Measurements from ENCODE around the gene CREM.

CREM gene

GRCh38 chr10:35132727-35133126, 6.1 kb downstream of the CREM start:
- Histone ChIP-seq H3K36me3 (ENCODE audit: control insufficient read depth, insufficient read depth, low read length) (no peaks in the 10 kb centered on the region), H3K9me3 (ENCODE audit: control insufficient read depth, low read length) (no peaks in the 10 kb centered on the region), H3K27ac (ENCODE audit: insufficient read depth, low read length, poor library complexity, severe bottlenecking) (peak overlapping the region; percentile 72), H3K4me3 (ENCODE audit: insufficient read depth, low read depth, low read length, poor library complexity, severe bottlenecking) (no peak overlapping the region), H3K27me3 (replicated peaks; ENCODE audit: control insufficient read depth, insufficient read depth, low read length, poor library complexity, severe bottlenecking) (no peaks in the 10 kb centered on the region), H3K4me1 (ENCODE audit: control insufficient read depth, insufficient read depth, low read length, poor library complexity, severe bottlenecking) (peaks cover 15% of the 10 kb centered on the region)
- DNase-seq = no peak

GRCh38 chr10:35133586-35133985, 6.9 kb downstream of the CREM start:
- Histone ChIP-seq H3K9me3 (ENCODE audit: control insufficient read depth, low read length) (no peaks in the 10 kb centered on the region), H3K27ac (ENCODE audit: insufficient read depth, low read length, poor library complexity, severe bottlenecking) (no peak overlapping the region), H3K36me3 (ENCODE audit: control insufficient read depth, insufficient read depth, low read length) (no peaks in the 10 kb centered on the region), H3K4me1 (ENCODE audit: control insufficient read depth, insufficient read depth, low read length, poor library complexity, severe bottlenecking) (peaks cover 15% of the 10 kb centered on the region), H3K27me3 (replicated peaks; ENCODE audit: control insufficient read depth, insufficient read depth, low read length, poor library complexity, severe bottlenecking) (no peaks in the 10 kb centered on the region), H3K4me3 (ENCODE audit: insufficient read depth, low read depth, low read length, poor library complexity, severe bottlenecking) (no peak overlapping the region)
- no peak for DNase-seq

- DNase-seq = peak in 1 of 3 donors; percentile 23
- Histone ChIP-seq H3K9me3 (ENCODE audit: control insufficient read depth, low read length) (no peaks in the 10 kb centered on the region), H3K4me1 (ENCODE audit: control insufficient read depth, insufficient read depth, low read length, poor library complexity, severe bottlenecking) (peaks cover 12% of the 10 kb centered on the region), H3K27me3 (replicated peaks; ENCODE audit: control insufficient read depth, insufficient read depth, low read length, poor library complexity, severe bottlenecking) (no peaks in the 10 kb centered on the region), H3K36me3 (ENCODE audit: control insufficient read depth, insufficient read depth, low read length) (no peaks in the 10 kb centered on the region), H3K27ac (ENCODE audit: insufficient read depth, low read length, poor library complexity, severe bottlenecking) (peak overlapping the region; percentile 32), H3K4me3 (ENCODE audit: insufficient read depth, low read depth, low read length, poor library complexity, severe bottlenecking) (peak overlapping the region; percentile 18)
Measured at GRCh38 chr10:35135861-35136260, 9.2 kb downstream of the CREM start.

- Histone ChIP-seq H3K4me1 (ENCODE audit: control insufficient read depth, insufficient read depth, low read length, poor library complexity, severe bottlenecking) (peaks cover 11% of the 10 kb centered on the region), H3K9me3 (ENCODE audit: control insufficient read depth, low read length) (no peaks in the 10 kb centered on the region), H3K27ac (ENCODE audit: insufficient read depth, low read length, poor library complexity, severe bottlenecking) (peak overlapping the region; percentile 32), H3K4me3 (ENCODE audit: insufficient read depth, low read depth, low read length, poor library complexity, severe bottlenecking) (peak overlapping the region; percentile 18), H3K36me3 (ENCODE audit: control insufficient read depth, insufficient read depth, low read length) (no peaks in the 10 kb centered on the region), H3K27me3 (replicated peaks; ENCODE audit: control insufficient read depth, insufficient read depth, low read length, poor library complexity, severe bottlenecking) (no peaks in the 10 kb centered on the region)
- no peak for DNase-seq
Measured at GRCh38 chr10:35136263-35136815, 9.7 kb downstream of the CREM start.

GRCh38 chr10:35140126-35140525, 13.5 kb downstream of the CREM start:
- H3K36me3 ChIP-seq (ENCODE audit: control insufficient read depth, insufficient read depth, low read length) = no peaks in the 10 kb centered on the region
- peaks cover 8% of the 10 kb centered on the region for H3K4me1 ChIP-seq (ENCODE audit: control insufficient read depth, insufficient read depth, low read length, poor library complexity, severe bottlenecking)
- H3K27ac ChIP-seq (ENCODE audit: insufficient read depth, low read length, poor library complexity, severe bottlenecking) = no peak overlapping the region
- H3K9me3 ChIP-seq (ENCODE audit: control insufficient read depth, low read length) = no peaks in the 10 kb centered on the region
- H3K4me3 ChIP-seq (ENCODE audit: insufficient read depth, low read depth, low read length, poor library complexity, severe bottlenecking) = no peak overlapping the region
- H3K27me3 ChIP-seq (replicated peaks; ENCODE audit: control insufficient read depth, insufficient read depth, low read length, poor library complexity, severe bottlenecking) = no peaks in the 10 kb centered on the region
- DNase-seq = no peak

GRCh38 chr10:35140727-35141126, 14.1 kb downstream of the CREM start:
- no peak for DNase-seq
- Histone ChIP-seq H3K4me3 (ENCODE audit: insufficient read depth, low read depth, low read length, poor library complexity, severe bottlenecking) (no peak overlapping the region), H3K9me3 (ENCODE audit: control insufficient read depth, low read length) (no peaks in the 10 kb centered on the region), H3K4me1 (ENCODE audit: control insufficient read depth, insufficient read depth, low read length, poor library complexity, severe bottlenecking) (peaks cover 8% of the 10 kb centered on the region), H3K36me3 (ENCODE audit: control insufficient read depth, insufficient read depth, low read length) (no peaks in the 10 kb centered on the region), H3K27me3 (replicated peaks; ENCODE audit: control insufficient read depth, insufficient read depth, low read length, poor library complexity, severe bottlenecking) (no peaks in the 10 kb centered on the region), H3K27ac (ENCODE audit: insufficient read depth, low read length, poor library complexity, severe bottlenecking) (no peak overlapping the region)

- peak overlapping the region; percentile 55 for H3K27ac ChIP-seq (ENCODE audit: insufficient read depth, low read length, poor library complexity, severe bottlenecking)
- H3K9me3 ChIP-seq (ENCODE audit: control insufficient read depth, low read length) = no peaks in the 10 kb centered on the region
- DNase-seq = no peak
- H3K4me1 ChIP-seq (ENCODE audit: control insufficient read depth, insufficient read depth, low read length, poor library complexity, severe bottlenecking) = peaks cover 13% of the 10 kb centered on the region
- no peak overlapping the region for H3K4me3 ChIP-seq (ENCODE audit: insufficient read depth, low read depth, low read length, poor library complexity, severe bottlenecking)
- no peaks in the 10 kb centered on the region for H3K36me3 ChIP-seq (ENCODE audit: control insufficient read depth, insufficient read depth, low read length)
- H3K27me3 ChIP-seq (replicated peaks; ENCODE audit: control insufficient read depth, insufficient read depth, low read length, poor library complexity, severe bottlenecking) = no peaks in the 10 kb centered on the region
Measured at GRCh38 chr10:35150308-35150707, 23.7 kb downstream of the CREM start.

GRCh38 chr10:35152992-35153391, 26.3 kb downstream of the CREM start:
- no peak overlapping the region for H3K27ac ChIP-seq (ENCODE audit: insufficient read depth, low read length, poor library complexity, severe bottlenecking)
- no peaks in the 10 kb centered on the region for H3K36me3 ChIP-seq (ENCODE audit: control insufficient read depth, insufficient read depth, low read length)
- H3K4me1 ChIP-seq (ENCODE audit: control insufficient read depth, insufficient read depth, low read length, poor library complexity, severe bottlenecking) = peaks cover 13% of the 10 kb centered on the region
- H3K4me3 ChIP-seq (ENCODE audit: insufficient read depth, low read depth, low read length, poor library complexity, severe bottlenecking) = no peak overlapping the region
- no peak for DNase-seq
- no peaks in the 10 kb centered on the region for H3K9me3 ChIP-seq (ENCODE audit: control insufficient read depth, low read length)
- H3K27me3 ChIP-seq (replicated peaks; ENCODE audit: control insufficient read depth, insufficient read depth, low read length, poor library complexity, severe bottlenecking) = no peaks in the 10 kb centered on the region

GRCh38 chr10:35153716-35154115, 27.1 kb downstream of the CREM start:
- Histone ChIP-seq H3K4me3 (ENCODE audit: insufficient read depth, low read depth, low read length, poor library complexity, severe bottlenecking) (no peak overlapping the region), H3K27ac (ENCODE audit: insufficient read depth, low read length, poor library complexity, severe bottlenecking) (no peak overlapping the region), H3K9me3 (ENCODE audit: control insufficient read depth, low read length) (no peaks in the 10 kb centered on the region), H3K36me3 (ENCODE audit: control insufficient read depth, insufficient read depth, low read length) (no peaks in the 10 kb centered on the region), H3K4me1 (ENCODE audit: control insufficient read depth, insufficient read depth, low read length, poor library complexity, severe bottlenecking) (peaks cover 13% of the 10 kb centered on the region), H3K27me3 (replicated peaks; ENCODE audit: control insufficient read depth, insufficient read depth, low read length, poor library complexity, severe bottlenecking) (no peaks in the 10 kb centered on the region)
- no peak for DNase-seq

- no peak overlapping the region for H3K4me3 ChIP-seq (ENCODE audit: insufficient read depth, low read depth, low read length, poor library complexity, severe bottlenecking)
- no peaks in the 10 kb centered on the region for H3K36me3 ChIP-seq (ENCODE audit: control insufficient read depth, insufficient read depth, low read length)
- no peaks in the 10 kb centered on the region for H3K9me3 ChIP-seq (ENCODE audit: control insufficient read depth, low read length)
- H3K4me1 ChIP-seq (ENCODE audit: control insufficient read depth, insufficient read depth, low read length, poor library complexity, severe bottlenecking) = no peaks in the 10 kb centered on the region
- H3K27ac ChIP-seq (ENCODE audit: insufficient read depth, low read length, poor library complexity, severe bottlenecking) = no peak overlapping the region
- H3K27me3 ChIP-seq (replicated peaks; ENCODE audit: control insufficient read depth, insufficient read depth, low read length, poor library complexity, severe bottlenecking) = no peaks in the 10 kb centered on the region
- DNase-seq = no peak
Measured at GRCh38 chr10:35160743-35161142, 34.1 kb downstream of the CREM start.
